Endodermal cell (in vitro differentiated cells): Measurements from ENCODE around the gene GRIK4. TPM values are rescaled to one million over a fixed set of nuclear protein-coding genes. Genes with fewer than 3 reads are reported as not detected.
"Not testable (repeated sequence)": the region's sequence is repeated elsewhere in the genome, so short reads cannot be mapped to it uniquely, and the experiment has no call there.

Source experiments
- DNase-seq: peaks from one replicate; pipeline ENCODE4 v3.0.0-alpha.2; 2017
- H3K27ac ChIP-seq: 2 replicates; pipeline ENCODE4 v1.5.1; 2013; ENCODE audit warnings: mild to moderate bottlenecking, low read depth, low read length, moderate library complexity
- H3K27me3 ChIP-seq: 2 replicates; pipeline ENCODE4 v1.6.1; 2013; ENCODE audit warnings: mild to moderate bottlenecking, low read length, moderate library complexity; ENCODE audit not compliant: insufficient read depth, control insufficient read depth, poor library complexity, severe bottlenecking
- H3K36me3 ChIP-seq: 2 replicates; pipeline ENCODE4 v1.7.0; 2013; ENCODE audit warnings: mild to moderate bottlenecking, low read length, moderate library complexity; ENCODE audit not compliant: control insufficient read depth, insufficient read depth
- H3K4me1 ChIP-seq: one replicate; pipeline ENCODE4 v1.7.0; 2013; ENCODE audit warnings: low read length; ENCODE audit not compliant: control insufficient read depth, insufficient read depth
- H3K4me3 ChIP-seq: 2 replicates; pipeline ENCODE4 v1.5.1; 2013; ENCODE audit warnings: mild to moderate bottlenecking, low read length, moderate library complexity
- H3K9ac ChIP-seq: 2 replicates; pipeline ENCODE4 v1.6.1; 2013; ENCODE audit warnings: mild to moderate bottlenecking, low read length, moderate library complexity; ENCODE audit not compliant: poor library complexity, severe bottlenecking; ENCODE audit errors: extremely low read depth
- H3K9me3 ChIP-seq: 2 replicates; pipeline ENCODE4 v1.6.1; 2013; ENCODE audit warnings: mild to moderate bottlenecking, low read length, moderate library complexity; ENCODE audit not compliant: control insufficient read depth
- H3K27ac Mint-ChIP-seq: 2 replicates; pipeline ENCODE4 v1.8.0; 2020; ENCODE audit warnings: mixed read lengths
- H3K27me3 Mint-ChIP-seq: 2 replicates; pipeline ENCODE4 v1.8.0; 2021; ENCODE audit warnings: mild to moderate bottlenecking, mixed read lengths; ENCODE audit not compliant: insufficient read depth
- H3K36me3 Mint-ChIP-seq: 2 replicates; pipeline ENCODE4 v1.8.0; 2020; ENCODE audit warnings: low read depth, mixed read lengths
- H3K4me1 Mint-ChIP-seq: 2 replicates; pipeline ENCODE4 v1.8.0; 2020; ENCODE audit warnings: mixed read lengths
- H3K4me3 Mint-ChIP-seq: 2 replicates; pipeline ENCODE4 v1.8.0; 2020; ENCODE audit warnings: mild to moderate bottlenecking, moderate library complexity, mixed read lengths
- H3K9me3 Mint-ChIP-seq: 2 replicates; pipeline ENCODE4 v1.8.0; 2020; ENCODE audit warnings: mild to moderate bottlenecking, mixed read lengths
- WGBS, 2 experiments: methylation state at CpG; one replicate each; pipeline versions ENCODE4 v1.1.5 to v1.1.7; 2013; ENCODE audit warnings: missing lambda C conversion rate in 2 of 2, mixed read lengths in 1 of 2; ENCODE audit not compliant: insufficient coverage in 1 of 2, insufficient read length in 1 of 2; 5-methylcytosine and 5-hydroxymethylcytosine counted together
- total RNA-seq, 2 donors: library from RNA; stranded (reverse); fragmentation: NEBNext Ultra II Directional in 1 of 2; extraction: Animal tissue kit (Norgen Biotek cat#: 25700) in 1 of 2; gene quantifications; 2 replicates in 1 of 2; 3 replicates in 1 of 2; pipeline ENCODE4 v1.2.1, GENCODE V29; 2021
- TF ChIP-seq, protein P1 (sequence below): fragments of 200-600 bp; sonication (generic); conservative IDR thresholded peaks from 2 replicates; pipeline ENCODE4 v1.5.0; 2021; ENCODE audit warnings: antibody characterized with exemption, mild to moderate bottlenecking

The GRIK4 gene
- total RNA-seq, 2 donors from 2014 or later, result 1.7 to 3.5 TPM

DNA sequence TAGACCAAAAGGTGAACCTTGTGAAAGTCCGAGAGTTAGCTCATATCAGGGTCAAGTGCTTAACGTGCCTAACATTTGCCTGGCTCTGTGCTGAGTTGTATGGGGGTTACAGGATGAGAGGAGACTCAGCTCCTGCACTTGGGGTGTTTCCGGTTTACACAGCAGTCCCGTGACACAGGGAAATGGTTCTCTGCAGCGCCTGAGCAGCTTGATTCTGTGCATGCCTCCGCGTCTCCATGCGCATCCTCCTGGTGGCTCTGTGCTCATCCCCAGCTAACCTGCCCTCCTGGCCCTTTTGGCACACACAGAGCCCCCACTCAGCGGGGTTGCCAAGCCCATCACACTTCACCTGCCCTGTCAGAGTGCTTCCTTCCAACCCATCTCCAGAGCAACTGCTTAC lies 274.0 kb downstream of the GRIK4 start:
- Mint-ChIP-seq H3K36me3 (no peaks in the 10 kb centered on the region), H3K4me1 (no peaks in the 10 kb centered on the region)

DNA sequence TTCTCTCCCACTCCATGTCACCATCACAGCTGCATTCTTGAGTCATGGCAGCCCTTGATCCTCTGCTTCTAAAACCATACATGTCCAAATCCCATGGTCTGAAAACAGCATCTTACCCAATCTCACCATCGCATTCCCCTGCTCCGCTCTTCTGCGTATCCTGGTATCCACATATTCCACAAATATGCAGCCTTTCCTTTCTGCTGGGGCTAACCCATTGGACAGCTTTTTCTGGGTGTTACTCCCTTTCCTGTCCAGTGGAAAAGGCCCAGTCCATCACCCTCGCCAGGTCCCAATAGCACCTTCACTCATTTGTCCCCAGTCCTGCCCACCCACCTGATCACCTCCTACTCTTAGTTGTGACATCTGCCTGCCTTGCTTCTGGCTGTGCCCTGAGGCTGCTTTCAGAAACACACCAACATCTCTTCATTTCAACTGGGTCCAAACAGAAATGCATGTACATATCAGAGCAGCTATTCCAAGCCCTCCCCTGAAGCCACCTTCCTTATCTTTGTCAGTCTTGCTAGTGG lies 274.7 kb downstream of the GRIK4 start:
- Mint-ChIP-seq H3K9me3 (no peaks in the 10 kb centered on the region), H3K36me3 (no peaks in the 10 kb centered on the region), H3K4me3 (no peak overlapping the region), H3K27ac (no peak overlapping the region), H3K27me3 (peaks cover 7% of the 10 kb centered on the region), H3K4me1 (no peaks in the 10 kb centered on the region)
- DNase-seq, result peak; percentile 23
- Histone ChIP-seq H3K9ac (no peak overlapping the region), H3K9me3 (no peaks in the 10 kb centered on the region), H3K27me3 (peaks cover 7% of the 10 kb centered on the region), H3K4me3 (no peak overlapping the region), H3K36me3 (no peaks in the 10 kb centered on the region), H3K4me1 (no peaks in the 10 kb centered on the region), H3K27ac (no peak overlapping the region)
- 93 to 98% methylated on average over 3 to 4 of the region's 4 CpGs for WGBS, 2 experiments
- TF ChIP-seq, protein P1, sequence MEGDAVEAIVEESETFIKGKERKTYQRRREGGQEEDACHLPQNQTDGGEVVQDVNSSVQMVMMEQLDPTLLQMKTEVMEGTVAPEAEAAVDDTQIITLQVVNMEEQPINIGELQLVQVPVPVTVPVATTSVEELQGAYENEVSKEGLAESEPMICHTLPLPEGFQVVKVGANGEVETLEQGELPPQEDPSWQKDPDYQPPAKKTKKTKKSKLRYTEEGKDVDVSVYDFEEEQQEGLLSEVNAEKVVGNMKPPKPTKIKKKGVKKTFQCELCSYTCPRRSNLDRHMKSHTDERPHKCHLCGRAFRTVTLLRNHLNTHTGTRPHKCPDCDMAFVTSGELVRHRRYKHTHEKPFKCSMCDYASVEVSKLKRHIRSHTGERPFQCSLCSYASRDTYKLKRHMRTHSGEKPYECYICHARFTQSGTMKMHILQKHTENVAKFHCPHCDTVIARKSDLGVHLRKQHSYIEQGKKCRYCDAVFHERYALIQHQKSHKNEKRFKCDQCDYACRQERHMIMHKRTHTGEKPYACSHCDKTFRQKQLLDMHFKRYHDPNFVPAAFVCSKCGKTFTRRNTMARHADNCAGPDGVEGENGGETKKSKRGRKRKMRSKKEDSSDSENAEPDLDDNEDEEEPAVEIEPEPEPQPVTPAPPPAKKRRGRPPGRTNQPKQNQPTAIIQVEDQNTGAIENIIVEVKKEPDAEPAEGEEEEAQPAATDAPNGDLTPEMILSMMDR, result no peak

More for the DNA sequence above, 274.0 kb downstream of the GRIK4 start:
- Mint-ChIP-seq H3K9me3 (no peaks in the 10 kb centered on the region), H3K27ac (no peak overlapping the region), H3K27me3 (peaks cover 7% of the 10 kb centered on the region), H3K4me3 (no peak overlapping the region)
- H3K9me3 ChIP-seq, result no peaks in the 10 kb centered on the region
- no peaks in the 10 kb centered on the region for H3K36me3 ChIP-seq
- no peak overlapping the region for H3K27ac ChIP-seq
- H3K9ac ChIP-seq, result no peak overlapping the region
- WGBS, 2 experiments, result 87 to 93% methylated on average over 9 of the region's 9 CpGs
- TF ChIP-seq, protein P1, result no peak
- peak; percentile 43 for DNase-seq
- no peak overlapping the region for H3K4me3 ChIP-seq
- H3K27me3 ChIP-seq, result peaks cover 1% of the 10 kb centered on the region
- no peaks in the 10 kb centered on the region for H3K4me1 ChIP-seq

DNA sequence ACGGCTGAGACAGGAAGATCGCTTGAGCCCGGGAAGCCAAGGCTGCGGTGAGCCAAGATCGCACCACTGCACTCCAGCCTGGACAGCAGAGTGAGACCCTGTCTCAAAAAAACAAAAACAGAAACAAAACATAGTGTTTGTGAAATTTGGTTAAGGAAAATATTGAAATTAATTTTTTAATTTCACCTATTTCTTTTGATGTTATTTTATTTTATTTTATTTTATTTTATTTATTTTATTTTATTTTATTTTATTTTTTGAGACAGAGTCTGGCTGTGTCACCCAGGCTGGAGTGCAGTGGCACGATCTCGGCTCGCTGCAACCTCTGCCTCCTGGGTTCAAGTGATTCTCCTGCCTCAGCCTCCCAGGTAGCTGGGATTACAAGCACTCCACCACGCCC lies 275.7 kb downstream of the GRIK4 start:
- H3K4me1 ChIP-seq, H3K27me3 Mint-ChIP-seq, H3K36me3 Mint-ChIP-seq, H3K36me3 ChIP-seq, H3K27ac ChIP-seq, H3K4me3 ChIP-seq, H3K4me1 Mint-ChIP-seq, H3K9ac ChIP-seq, H3K9me3 Mint-ChIP-seq, H3K27ac Mint-ChIP-seq, H3K9me3 ChIP-seq, H3K27me3 ChIP-seq, H3K4me3 Mint-ChIP-seq: not testable (repeated sequence)
- peak; percentile 6 for DNase-seq
- 91% methylated on average over 9 of the region's 9 CpGs; no CpG with 5 or more reads in 1 of the 2 experiments for WGBS, 2 experiments

DNA sequence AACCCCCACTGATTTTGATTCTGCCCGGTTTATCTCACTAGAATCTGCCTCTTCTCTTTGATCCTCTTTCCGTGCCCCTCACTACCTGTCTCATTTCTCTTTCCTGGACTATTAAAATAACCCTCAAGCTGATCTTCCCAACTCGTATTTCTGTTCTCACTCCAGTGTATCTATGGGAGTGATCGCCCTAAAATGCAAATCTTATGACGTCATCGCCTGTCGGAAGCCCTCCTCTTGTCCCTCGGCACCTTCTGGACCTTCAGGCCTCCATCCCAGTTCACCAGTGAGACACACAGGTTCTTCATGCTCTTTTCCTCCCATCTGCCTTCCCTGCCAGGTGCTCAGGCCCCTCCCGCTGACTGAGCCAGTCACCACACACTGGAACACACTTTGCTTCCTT lies 277.8 kb downstream of the GRIK4 start:
- Histone ChIP-seq H3K36me3 (no peaks in the 10 kb centered on the region), H3K4me1 (no peaks in the 10 kb centered on the region), H3K9me3 (no peaks in the 10 kb centered on the region), H3K9ac (no peak overlapping the region), H3K4me3 (no peak overlapping the region), H3K27ac (no peak overlapping the region), H3K27me3 (peaks cover 12% of the 10 kb centered on the region)
- Mint-ChIP-seq H3K4me3 (no peak overlapping the region), H3K9me3 (no peaks in the 10 kb centered on the region), H3K4me1 (no peaks in the 10 kb centered on the region), H3K27ac (no peak overlapping the region), H3K27me3 (peaks cover 7% of the 10 kb centered on the region), H3K36me3 (no peaks in the 10 kb centered on the region)
- DNase-seq, result peak; percentile 10
- 87 to 88% methylated on average over 8 to 9 of the region's 9 CpGs for WGBS, 2 experiments
- TF ChIP-seq, protein P1, result no peak
